ENCODE data around the gene TGFBR2.

Gene TGFBR2

DNA sequence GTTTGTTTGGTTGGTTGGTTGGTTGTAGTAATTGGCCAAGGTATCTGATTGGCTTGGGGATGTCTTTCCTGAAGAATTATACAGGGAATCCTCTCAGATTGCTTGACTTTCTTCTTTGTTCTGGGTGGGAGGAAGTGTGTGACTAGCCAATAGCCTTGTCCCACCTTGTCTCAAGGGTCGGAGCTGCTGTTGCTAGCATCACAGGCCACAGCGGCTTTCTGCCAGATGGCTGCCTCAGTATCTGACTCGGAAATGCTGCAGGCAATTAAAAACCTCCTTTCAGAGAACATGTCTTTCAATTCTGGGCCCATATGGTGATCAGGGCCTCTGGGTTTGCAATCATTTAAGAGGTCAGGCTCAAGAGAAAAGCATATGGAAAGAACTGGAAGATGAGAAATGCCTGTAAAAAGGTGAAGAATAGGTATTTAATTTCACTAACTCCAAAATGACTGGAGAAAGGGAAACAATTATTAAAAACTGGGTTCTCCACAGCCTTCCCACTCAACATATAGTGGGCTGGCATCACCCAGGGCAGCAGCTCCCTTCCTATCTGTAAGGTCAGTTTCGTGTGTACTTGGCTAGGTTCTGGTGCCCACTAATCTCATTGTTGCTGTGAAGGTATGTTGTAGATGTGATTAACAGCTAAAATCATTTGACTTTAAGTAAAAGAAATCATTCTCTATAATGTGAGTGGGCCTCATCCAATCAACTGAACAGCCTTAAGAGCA lies 32.4 kb downstream of the TGFBR2 start:
- H3K4me3 ChIP-seq (ENCODE audit: low read depth, low read length) = no peak overlapping the region
- in situ Hi-C loops (cut with HindIII; ENCODE audit: low sequenced_read_pairs) = no loop called here
- TF ChIP-seq, protein P1, sequence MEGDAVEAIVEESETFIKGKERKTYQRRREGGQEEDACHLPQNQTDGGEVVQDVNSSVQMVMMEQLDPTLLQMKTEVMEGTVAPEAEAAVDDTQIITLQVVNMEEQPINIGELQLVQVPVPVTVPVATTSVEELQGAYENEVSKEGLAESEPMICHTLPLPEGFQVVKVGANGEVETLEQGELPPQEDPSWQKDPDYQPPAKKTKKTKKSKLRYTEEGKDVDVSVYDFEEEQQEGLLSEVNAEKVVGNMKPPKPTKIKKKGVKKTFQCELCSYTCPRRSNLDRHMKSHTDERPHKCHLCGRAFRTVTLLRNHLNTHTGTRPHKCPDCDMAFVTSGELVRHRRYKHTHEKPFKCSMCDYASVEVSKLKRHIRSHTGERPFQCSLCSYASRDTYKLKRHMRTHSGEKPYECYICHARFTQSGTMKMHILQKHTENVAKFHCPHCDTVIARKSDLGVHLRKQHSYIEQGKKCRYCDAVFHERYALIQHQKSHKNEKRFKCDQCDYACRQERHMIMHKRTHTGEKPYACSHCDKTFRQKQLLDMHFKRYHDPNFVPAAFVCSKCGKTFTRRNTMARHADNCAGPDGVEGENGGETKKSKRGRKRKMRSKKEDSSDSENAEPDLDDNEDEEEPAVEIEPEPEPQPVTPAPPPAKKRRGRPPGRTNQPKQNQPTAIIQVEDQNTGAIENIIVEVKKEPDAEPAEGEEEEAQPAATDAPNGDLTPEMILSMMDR (IDR thresholded peaks at IDR 0.05; ENCODE audit: low read depth, low read length, missing control alignments) = no peak
- DNase-seq (ENCODE audit: low read depth) = no peak

DNA sequence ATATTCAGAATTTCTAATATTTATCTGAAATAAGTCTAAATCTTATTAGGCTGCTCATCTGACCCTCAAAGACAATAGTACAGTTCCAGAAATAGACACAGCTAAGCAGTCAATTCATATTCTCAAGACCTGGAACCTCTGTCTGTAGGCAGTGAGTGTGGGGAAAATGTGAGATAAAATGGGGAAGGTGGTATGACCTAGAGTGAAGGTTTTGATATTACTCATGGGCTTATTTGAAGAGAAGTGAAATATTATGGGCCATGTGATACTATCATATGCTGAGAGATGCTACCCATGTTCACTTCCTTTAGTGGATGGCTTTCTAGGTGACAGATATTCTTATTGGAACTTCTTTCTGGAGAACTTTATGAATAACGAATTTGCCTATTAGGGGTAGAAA lies 33.5 kb downstream of the TGFBR2 start:
- TF ChIP-seq, protein P1 (IDR thresholded peaks at IDR 0.05; ENCODE audit: low read depth, low read length, missing control alignments) = no peak
- no peak for DNase-seq (ENCODE audit: low read depth)
- H3K4me3 ChIP-seq (ENCODE audit: low read depth, low read length) = no peak overlapping the region
- in situ Hi-C loops (cut with HindIII; ENCODE audit: low sequenced_read_pairs) = no loop called here

DNA sequence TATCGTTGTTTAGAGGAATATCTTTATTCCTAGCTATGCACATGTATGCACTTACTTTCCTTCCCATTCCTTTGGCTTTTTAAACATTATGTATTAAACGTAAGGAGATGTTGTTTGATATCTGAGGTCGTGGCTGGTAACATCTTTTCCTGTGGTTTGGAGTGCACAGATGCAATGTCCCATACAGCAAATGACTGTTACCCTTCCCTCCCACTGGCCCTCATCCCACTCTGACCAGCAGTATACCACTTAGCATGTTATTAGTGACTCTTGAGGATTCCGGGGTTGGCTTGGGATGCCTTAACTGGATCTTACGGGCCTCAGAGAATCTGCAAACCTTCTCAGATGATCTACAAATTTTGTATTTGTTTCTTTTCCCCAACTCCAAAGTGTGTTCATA lies 34.5 kb downstream of the TGFBR2 start:
- in situ Hi-C loops (cut with HindIII; ENCODE audit: low sequenced_read_pairs) = no loop called here
- TF ChIP-seq, protein P1 (IDR thresholded peaks at IDR 0.05; ENCODE audit: low read depth, low read length, missing control alignments) = no peak
- H3K4me3 ChIP-seq (ENCODE audit: low read depth, low read length) = no peak overlapping the region
- no peak for DNase-seq (ENCODE audit: low read depth)

DNA sequence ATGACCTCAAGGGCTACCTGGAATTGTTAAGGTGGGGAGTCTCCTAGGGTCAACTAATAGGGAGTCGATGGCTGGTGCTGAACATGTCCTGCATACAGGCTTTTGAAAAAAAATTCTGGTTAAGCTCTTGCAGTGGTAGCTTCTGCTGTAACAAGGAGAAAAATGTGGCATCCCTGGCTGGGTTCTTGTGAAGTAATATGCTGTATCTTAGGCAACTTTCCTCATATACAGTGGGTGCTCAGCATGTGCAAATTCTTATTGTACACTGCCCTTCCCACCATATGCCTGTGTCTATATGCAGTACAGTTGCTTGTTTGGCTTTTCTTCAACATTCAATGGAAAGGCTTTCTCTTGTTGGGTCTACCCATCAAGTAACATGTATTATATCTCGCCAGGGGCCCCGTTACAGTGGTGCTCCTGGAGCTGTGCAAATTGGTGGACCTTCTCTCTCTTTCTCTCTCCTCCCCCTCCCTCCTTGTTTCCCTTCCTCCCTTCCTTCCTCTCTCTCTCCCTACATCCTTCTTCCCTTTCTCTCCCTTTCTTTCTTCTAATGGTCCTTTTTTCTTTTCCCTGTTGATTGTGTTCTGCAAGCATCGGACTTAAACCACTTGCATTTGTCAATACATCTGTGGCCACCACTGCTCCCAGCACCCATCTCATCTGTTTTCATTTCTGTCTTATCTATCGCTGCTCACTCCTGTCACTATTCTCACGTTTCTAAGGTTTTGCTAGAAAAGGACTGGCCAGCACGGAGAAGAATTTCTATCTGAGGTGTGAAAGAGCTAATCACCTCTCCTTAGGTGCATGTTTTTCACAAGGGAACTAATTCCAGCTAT lies 35.2 kb downstream of the TGFBR2 start:
- no peak for DNase-seq (ENCODE audit: low read depth)
- TF ChIP-seq, protein P1 (IDR thresholded peaks at IDR 0.05; ENCODE audit: low read depth, low read length, missing control alignments) = no peak
- in situ Hi-C loops (cut with HindIII; ENCODE audit: low sequenced_read_pairs) = no loop called here
- H3K4me3 ChIP-seq (ENCODE audit: low read depth, low read length) = no peak overlapping the region

DNA sequence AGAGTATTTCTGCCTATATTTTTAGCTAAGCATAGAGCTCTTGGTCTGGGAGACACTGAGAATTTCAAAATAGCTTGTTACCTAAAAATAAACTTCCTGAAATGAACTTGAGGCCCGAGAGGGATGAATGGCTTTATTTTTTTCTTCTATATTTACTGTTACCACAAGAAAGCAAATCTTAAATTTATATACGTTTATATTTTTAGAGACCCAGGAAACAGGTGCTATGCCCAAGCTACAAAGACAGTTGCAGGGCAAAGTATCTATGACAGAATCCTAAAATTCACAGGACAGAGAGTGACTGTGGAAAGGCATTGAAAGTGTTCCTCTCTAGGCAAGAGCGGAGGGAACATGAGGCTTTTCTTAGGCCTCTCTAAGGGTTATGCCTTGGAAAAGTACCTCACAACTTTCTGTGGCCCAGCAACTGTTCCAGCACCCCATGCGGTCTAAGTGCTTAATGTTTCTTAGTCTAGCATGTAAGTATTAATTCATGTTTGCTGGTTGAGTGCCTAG lies 36.5 kb downstream of the TGFBR2 start:
- no peak for DNase-seq (ENCODE audit: low read depth)
- TF ChIP-seq, protein P1 (IDR thresholded peaks at IDR 0.05; ENCODE audit: low read depth, low read length, missing control alignments) = no peak
- H3K4me3 ChIP-seq (ENCODE audit: low read depth, low read length) = no peak overlapping the region
- in situ Hi-C loops (cut with HindIII; ENCODE audit: low sequenced_read_pairs) = no loop called here

DNA sequence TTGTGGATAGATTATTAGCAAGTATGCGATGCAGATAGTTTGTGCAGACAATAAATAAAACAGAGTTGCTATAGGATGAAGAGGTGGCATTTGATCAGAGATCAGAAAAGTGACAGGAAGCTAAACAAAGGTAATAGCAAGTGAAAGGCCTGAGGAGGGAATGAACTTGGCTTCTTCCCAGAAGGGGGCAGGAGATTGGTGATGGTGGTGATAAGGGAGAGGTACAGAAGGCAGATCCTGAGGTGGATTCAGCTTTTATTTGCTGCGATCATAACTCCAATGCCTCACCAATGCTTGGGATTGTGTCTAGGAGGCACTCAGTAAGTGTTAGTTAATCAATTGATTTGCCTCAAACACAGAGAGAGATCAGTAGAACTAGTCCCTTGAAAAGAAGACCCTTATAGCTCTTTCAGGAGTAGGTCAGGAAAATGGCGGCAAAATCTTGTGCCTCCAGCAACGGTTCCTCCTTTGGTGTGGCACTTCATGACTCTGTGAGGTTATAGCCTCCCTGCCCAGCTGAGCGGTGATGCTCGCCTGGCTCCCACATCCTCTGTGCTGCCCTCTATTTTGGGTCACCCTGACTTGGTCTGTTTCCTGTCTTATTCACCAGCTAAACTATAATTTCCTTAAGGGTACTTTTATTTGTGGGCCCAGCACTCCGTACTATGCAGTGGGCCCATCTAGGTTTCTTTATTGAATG lies 37.5 kb downstream of the TGFBR2 start:
- H3K4me3 ChIP-seq (ENCODE audit: low read depth, low read length) = no peak overlapping the region
- TF ChIP-seq, protein P1 (IDR thresholded peaks at IDR 0.05; ENCODE audit: low read depth, low read length, missing control alignments) = no peak
- DNase-seq (ENCODE audit: low read depth) = no peak
- in situ Hi-C loops (cut with HindIII; ENCODE audit: low sequenced_read_pairs) = no loop called here
